Activated CD8-positive, alpha-beta T cell treated with anti-CD3 and anti-CD28 coated beads for 36 hours (primary cell): ENCODE data around the gene OXGR1. TPM values are rescaled to one million over a fixed set of nuclear protein-coding genes. Genes with fewer than 3 reads are reported as not detected.

Experiments used
- ATAC-seq: fragments of 200-7000 bp; cut with Tn5 transposase; one replicate; pipeline ENCODE4 v1.10.0; 2021; ENCODE audit warnings: mild to moderate bottlenecking, moderate library complexity
- CTCF ChIA-PET: fragments of 350-600 bp; sonication (Branson Sonifier 250); formaldehyde crosslinking; loops from one replicate; lab custom pipeline; 2021; ENCODE audit warnings: antibody characterized with exemption; lab: Charles Lee
- POLR2A ChIA-PET: fragments of 350-600 bp; sonication (Branson Sonifier 250); formaldehyde crosslinking; loops from one replicate; lab custom pipeline; 2021; ENCODE audit warnings: antibody characterized with exemption; lab: Charles Lee
- DNase-seq: peaks from one replicate; pipeline ENCODE4 v3.0.0-alpha.2; 2020
- H3K27ac Mint-ChIP-seq: one replicate; pipeline ENCODE4 v1.8.0; 2021; ENCODE audit warnings: mild to moderate bottlenecking, mixed read lengths
- H3K27me3 Mint-ChIP-seq: one replicate; pipeline ENCODE4 v1.8.0; 2021; ENCODE audit warnings: mixed read lengths
- H3K36me3 Mint-ChIP-seq: one replicate; pipeline ENCODE4 v1.8.0; 2021; ENCODE audit warnings: low read depth, mixed read lengths
- H3K4me1 Mint-ChIP-seq: one replicate; pipeline ENCODE4 v1.8.0; 2021; ENCODE audit warnings: low read depth, mixed read lengths
- H3K4me3 Mint-ChIP-seq: one replicate; pipeline ENCODE4 v1.8.0; 2021; ENCODE audit warnings: mild to moderate bottlenecking, moderate library complexity, mixed read lengths
- H3K9me3 Mint-ChIP-seq: one replicate; pipeline ENCODE4 v1.8.0; 2021; ENCODE audit warnings: mixed read lengths
- CTCF ChIP-seq: fragments of 200-600 bp; IDR thresholded peaks from one replicate; pipeline ENCODE4 v1.8.0; 2022; ENCODE audit warnings: antibody characterized with exemption, mild to moderate bottlenecking
- intact Hi-C: fragments of 100-400 bp; cut with micrococcal nuclease; formaldehyde crosslinking; loops from one replicate; pipeline ENCODE4 v1.10.0; 2022
- total RNA-seq, 2 experiments: library from RNA; stranded (reverse); gene quantifications; one replicate each; pipeline ENCODE4 v1.2.3, GENCODE V29; 2021

Gene OXGR1
- total RNA-seq, 2 experiments from 2014 or later, result not detected

GRCh38 chr13:97001636-97002035 lies 7.4 kb upstream of the OXGR1 start:
- Mint-ChIP-seq H3K27me3 (peaks cover 25% of the 10 kb centered on the region), H3K36me3 (no peaks in the 10 kb centered on the region), H3K4me3 (no peak overlapping the region), H3K9me3 (no peaks in the 10 kb centered on the region), H3K4me1 (no peaks in the 10 kb centered on the region), H3K27ac (no peak overlapping the region)
- POLR2A ChIA-PET, result no interaction called here
- ATAC-seq (no peak), DNase-seq (no peak)
- intact Hi-C loops, result no loop called here
- no peak for TF ChIP-seq CTCF
- CTCF ChIA-PET, result interaction anchor here (1.1 kb wide), 1 partner anchor 11 kb away, joined by 3 read pairs; no protein-coding TSS in a partner anchor

- H3K9me3 Mint-ChIP-seq, result no peaks in the 10 kb centered on the region
- H3K4me3 Mint-ChIP-seq, result no peak overlapping the region
- CTCF ChIA-PET, result interaction anchor here (1.2 kb wide), 1 partner anchor 28 kb away, joined by 3 read pairs; no protein-coding TSS in a partner anchor
- H3K27me3 Mint-ChIP-seq, result peaks cover 25% of the 10 kb centered on the region
- DNase-seq (no peak), ATAC-seq (no peak)
- H3K4me1 Mint-ChIP-seq, result no peaks in the 10 kb centered on the region
- intact Hi-C loops, result no loop called here
- TF ChIP-seq CTCF, result no peak
- no peaks in the 10 kb centered on the region for H3K36me3 Mint-ChIP-seq
- POLR2A ChIA-PET, result no interaction called here
- no peak overlapping the region for H3K27ac Mint-ChIP-seq
Measured at GRCh38 chr13:97000295-97000925, 6.1 kb upstream of the OXGR1 start.

GRCh38 chr13:96999091-96999490 lies 4.8 kb upstream of the OXGR1 start:
- no peaks in the 10 kb centered on the region for H3K4me1 Mint-ChIP-seq
- no peaks in the 10 kb centered on the region for H3K36me3 Mint-ChIP-seq
- H3K27me3 Mint-ChIP-seq, result peaks cover 33% of the 10 kb centered on the region
- H3K9me3 Mint-ChIP-seq, result no peaks in the 10 kb centered on the region
- no peak overlapping the region for H3K4me3 Mint-ChIP-seq
- no peak for TF ChIP-seq CTCF
- CTCF ChIA-PET, result no interaction called here
- DNase-seq, result no peak
- POLR2A ChIA-PET, result no interaction called here
- no peak overlapping the region for H3K27ac Mint-ChIP-seq
- ATAC-seq, result no peak
- intact Hi-C loops, result no loop called here

- DNase-seq (no peak), ATAC-seq (no peak)
- Mint-ChIP-seq H3K9me3 (no peaks in the 10 kb centered on the region), H3K27ac (no peak overlapping the region), H3K4me1 (peaks cover 2% of the 10 kb centered on the region), H3K36me3 (no peaks in the 10 kb centered on the region), H3K4me3 (no peak overlapping the region), H3K27me3 (peaks cover 39% of the 10 kb centered on the region)
- intact Hi-C loops, result no loop called here
- no peak for TF ChIP-seq CTCF
- ChIA-PET CTCF (interaction anchor here (1.1 kb wide), 1 partner anchor 12 kb away, joined by 5 read pairs; no protein-coding TSS in a partner anchor), POLR2A (no interaction called here)
Measured at GRCh38 chr13:96998051-96998450, 3.8 kb upstream of the OXGR1 start.

GRCh38 chr13:96996886-96997285 lies 2.6 kb upstream of the OXGR1 start:
- POLR2A ChIA-PET, result no interaction called here
- DNase-seq (no peak), ATAC-seq (no peak)
- H3K36me3 Mint-ChIP-seq, result no peaks in the 10 kb centered on the region
- peaks cover 2% of the 10 kb centered on the region for H3K4me1 Mint-ChIP-seq
- H3K27me3 Mint-ChIP-seq, result peaks cover 34% of the 10 kb centered on the region
- no peak overlapping the region for H3K4me3 Mint-ChIP-seq
- H3K9me3 Mint-ChIP-seq, result no peaks in the 10 kb centered on the region
- H3K27ac Mint-ChIP-seq, result no peak overlapping the region
- TF ChIP-seq CTCF, result no peak
- intact Hi-C loops, result no loop called here
- CTCF ChIA-PET, result no interaction called here
